Muscle of leg (tissue), 16 donors: ENCODE data around the gene ZBED3. TPM values are rescaled to one million over a fixed set of nuclear protein-coding genes. Genes with fewer than 3 reads are reported as not detected.

Experiments
- DNase-seq: peaks from one replicate; pipeline ENCODE4 v3.0.0; 2013
- H3K27ac ChIP-seq: one replicate; pipeline ENCODE4 v1.5.1; 2013; ENCODE audit warnings: mild to moderate bottlenecking, low read length, control low read depth
- H3K27me3 ChIP-seq: one replicate; pipeline ENCODE4 v1.6.1; 2013; ENCODE audit warnings: low read length; ENCODE audit not compliant: control insufficient read depth, insufficient read depth
- H3K36me3 ChIP-seq: one replicate; pipeline ENCODE4 v1.6.1; 2013; ENCODE audit warnings: low read length; ENCODE audit not compliant: control insufficient read depth, insufficient read depth
- H3K4me1 ChIP-seq: one replicate; pipeline ENCODE4 v1.6.1; 2013; ENCODE audit warnings: low read length; ENCODE audit not compliant: control insufficient read depth, insufficient read depth
- H3K4me3 ChIP-seq: one replicate; pipeline ENCODE4 v1.5.1; 2013; ENCODE audit warnings: low read length, control low read depth
- H3K9me3 ChIP-seq: replicated peaks from 2 replicates; pipeline ENCODE4 v1.6.1; 2013; ENCODE audit warnings: low read depth, low read length; ENCODE audit not compliant: control insufficient read depth
- WGBS: methylation state at CpG from one replicate; pipeline ENCODE4 v1.1.5; 2013; ENCODE audit warnings: missing lambda C conversion rate; ENCODE audit not compliant: insufficient coverage; 5-methylcytosine and 5-hydroxymethylcytosine counted together
- long read RNA-seq, 11 donors: transcript quantifications; one replicate each; lab custom pipeline, GENCODE V29; 2026
- polyA plus RNA-seq, 8 donors: library from polyadenylated mRNA; unstranded; fragments of 120-200 nt; gene quantifications; one replicate each; pipeline versions ENCODE4 v1.2.1 to v1.2.3, GENCODE V29; 2013; ENCODE audit warnings: inconsistent platforms in 1 of 8, low replicate concordance in 1 of 8; ENCODE audit not compliant: insufficient read length in 8 of 8, insufficient read depth in 1 of 8
- total RNA-seq: library from RNA; stranded (reverse); fragments of 120-200 nt; gene quantifications from one replicate; pipeline ENCODE4 v1.2.4, GENCODE V29; 2013

The ZBED3 gene
- total RNA-seq (3.2 TPM), polyA plus RNA-seq (10 to 100 TPM in 2 of 8 donors, 1 to 10 TPM in 6; 6.4 to 11.2 (median 9.0) TPM)
- long read RNA-seq, donor 1, full-length matches to known transcripts = 3 of 3 reads
- long read RNA-seq, donor 1, partial matches to known transcripts = 0 of 3 reads
- long read RNA-seq, donor 1, other reads (novel, unspliced or antisense) = 0 of 3 reads
- long read RNA-seq, donor 2 = 0 reads
- long read RNA-seq, donor 3, full-length matches to known transcripts = 7 of 7 reads
- long read RNA-seq, donor 3, partial matches to known transcripts = 0 of 7 reads
- long read RNA-seq, donor 3, other reads (novel, unspliced or antisense) = 0 of 7 reads
- long read RNA-seq, donor 4, full-length matches to known transcripts = 4 of 4 reads
- long read RNA-seq, donor 4, partial matches to known transcripts = 0 of 4 reads
- long read RNA-seq, donor 4, other reads (novel, unspliced or antisense) = 0 of 4 reads
- long read RNA-seq, donor 5, full-length matches to known transcripts = 7 of 7 reads
- long read RNA-seq, donor 5, partial matches to known transcripts = 0 of 7 reads
- long read RNA-seq, donor 5, other reads (novel, unspliced or antisense) = 0 of 7 reads
- long read RNA-seq, donor 6, full-length matches to known transcripts = 3 of 3 reads
- long read RNA-seq, donor 6, partial matches to known transcripts = 0 of 3 reads
- long read RNA-seq, donor 6, other reads (novel, unspliced or antisense) = 0 of 3 reads
- long read RNA-seq, donor 7, full-length matches to known transcripts = 3 of 3 reads
- long read RNA-seq, donor 7, partial matches to known transcripts = 0 of 3 reads
- long read RNA-seq, donor 7, other reads (novel, unspliced or antisense) = 0 of 3 reads
- long read RNA-seq, donor 8, full-length matches to known transcripts = 4 of 4 reads
- long read RNA-seq, donor 8, partial matches to known transcripts = 0 of 4 reads
- long read RNA-seq, donor 8, other reads (novel, unspliced or antisense) = 0 of 4 reads
- long read RNA-seq, donor 9, full-length matches to known transcripts = 4 of 4 reads
- long read RNA-seq, donor 9, partial matches to known transcripts = 0 of 4 reads
- long read RNA-seq, donor 9, other reads (novel, unspliced or antisense) = 0 of 4 reads
- long read RNA-seq, donor 10, full-length matches to known transcripts = 2 of 2 reads
- long read RNA-seq, donor 10, partial matches to known transcripts = 0 of 2 reads
- long read RNA-seq, donor 10, other reads (novel, unspliced or antisense) = 0 of 2 reads
- long read RNA-seq, donor 11, full-length matches to known transcripts = 9 of 9 reads
- long read RNA-seq, donor 11, partial matches to known transcripts = 0 of 9 reads
- long read RNA-seq, donor 11, other reads (novel, unspliced or antisense) = 0 of 9 reads

GRCh38 chr5:77086689-77087483 is at the start of gene ZBED3:
Gene ZBED3, minus strand, starts transcription at chr5:77087285. Its CDS starts 9,407 bp downstream, at chr5:77077878.
- no peaks in the 10 kb centered on the region for H3K27me3 ChIP-seq
- H3K36me3 ChIP-seq = peaks cover 10% of the 10 kb centered on the region
- under 1% methylated on average over 52 of the region's 63 CpGs for WGBS
- peak within 1 kb of the TSS; percentile 79 for H3K4me3 ChIP-seq
- no peaks in the 10 kb centered on the region for H3K9me3 ChIP-seq
- peak within 1 kb of the TSS; percentile 97 for H3K27ac ChIP-seq
- DNase-seq = peak; percentile 90
- peaks cover 12% of the 10 kb centered on the region for H3K4me1 ChIP-seq

GRCh38 chr5:77133061-77133758 is 46.1 kb upstream of the ZBED3 start:
- no peak overlapping the region for H3K27ac ChIP-seq
- DNase-seq = peak; percentile 74
- no CpG with 5 or more reads among the region's 1 CpG for WGBS

GRCh38 chr5:77131361-77131760 is 44.3 kb upstream of the ZBED3 start:
- no peaks in the 10 kb centered on the region for H3K4me1 ChIP-seq
- H3K36me3 ChIP-seq = no peaks in the 10 kb centered on the region
- no peaks in the 10 kb centered on the region for H3K27me3 ChIP-seq
- H3K4me3 ChIP-seq = no peak overlapping the region
- DNase-seq = peak; percentile 58
- H3K9me3 ChIP-seq = no peaks in the 10 kb centered on the region
- no peak overlapping the region for H3K27ac ChIP-seq
- WGBS = no CpG with 5 or more reads among the region's 3 CpGs

More at GRCh38 chr5:77133061-77133758, 46.1 kb upstream of the ZBED3 start:
- no peaks in the 10 kb centered on the region for H3K4me1 ChIP-seq
- no peak overlapping the region for H3K4me3 ChIP-seq
- H3K36me3 ChIP-seq = no peaks in the 10 kb centered on the region
- H3K27me3 ChIP-seq = no peaks in the 10 kb centered on the region
- H3K9me3 ChIP-seq = no peaks in the 10 kb centered on the region

GRCh38 chr5:77129391-77129990 is 42.4 kb upstream of the ZBED3 start:
- Histone ChIP-seq H3K27me3 (no peaks in the 10 kb centered on the region), H3K27ac (peak overlapping the region; percentile 56), H3K4me1 (no peaks in the 10 kb centered on the region), H3K36me3 (no peaks in the 10 kb centered on the region), H3K4me3 (no peak overlapping the region), H3K9me3 (no peaks in the 10 kb centered on the region)
- no CpG with 5 or more reads among the region's 9 CpGs for whole genome bisulfite sequencing
- peak; percentile 85 for DNase-seq

- H3K9me3 ChIP-seq = no peaks in the 10 kb centered on the region
- no peak overlapping the region for H3K4me3 ChIP-seq
- DNase-seq = no peak
- H3K36me3 ChIP-seq = no peaks in the 10 kb centered on the region
- H3K4me1 ChIP-seq = no peaks in the 10 kb centered on the region
- no peaks in the 10 kb centered on the region for H3K27me3 ChIP-seq
- no CpG with 5 or more reads among the region's 5 CpGs for WGBS
- no peak overlapping the region for H3K27ac ChIP-seq
Observed at GRCh38 chr5:77128411-77129061, 41.5 kb upstream of the ZBED3 start.

- DNase-seq = no peak
- no peaks in the 10 kb centered on the region for H3K27me3 ChIP-seq
- H3K27ac ChIP-seq = no peak overlapping the region
- H3K9me3 ChIP-seq = no peaks in the 10 kb centered on the region
- WGBS = no CpG with 5 or more reads among the region's 6 CpGs
- H3K4me1 ChIP-seq = no peaks in the 10 kb centered on the region
- H3K4me3 ChIP-seq = no peak overlapping the region
- peaks cover 3% of the 10 kb centered on the region for H3K36me3 ChIP-seq
Observed at GRCh38 chr5:77123057-77123456, 36.0 kb upstream of the ZBED3 start.

GRCh38 chr5:77120706-77121105 is 33.6 kb upstream of the ZBED3 start:
- Histone ChIP-seq H3K36me3 (peaks cover 3% of the 10 kb centered on the region), H3K9me3 (no peaks in the 10 kb centered on the region), H3K4me3 (no peak overlapping the region), H3K27me3 (no peaks in the 10 kb centered on the region), H3K4me1 (no peaks in the 10 kb centered on the region), H3K27ac (no peak overlapping the region)
- no peak for DNase-seq
- WGBS = 67% methylated on average over 1 of the region's 2 CpGs

GRCh38 chr5:77120086-77120485 is 33.0 kb upstream of the ZBED3 start:
- Histone ChIP-seq H3K27me3 (no peaks in the 10 kb centered on the region), H3K9me3 (no peaks in the 10 kb centered on the region), H3K4me1 (no peaks in the 10 kb centered on the region), H3K36me3 (peaks cover 3% of the 10 kb centered on the region), H3K4me3 (no peak overlapping the region), H3K27ac (no peak overlapping the region)
- WGBS = no CpG with 5 or more reads among the region's 2 CpGs
- DNase-seq = no peak
